ENCODE results near the gene PGA4. TPM values are rescaled to one million over a fixed set of nuclear protein-coding genes. Genes with fewer than 3 reads are reported as not detected.
A peak's percentile ranks its signal among the peaks of the same experiment; 100 is the strongest.
"Not testable (repeated sequence)": the region's sequence is repeated elsewhere in the genome, so short reads cannot be mapped to it uniquely, and the experiment has no call there.

PGA4 gene
- polyA plus RNA-seq, 1 of the 3 experiments (the other 2 are of a cell fraction), result not detected

DNA sequence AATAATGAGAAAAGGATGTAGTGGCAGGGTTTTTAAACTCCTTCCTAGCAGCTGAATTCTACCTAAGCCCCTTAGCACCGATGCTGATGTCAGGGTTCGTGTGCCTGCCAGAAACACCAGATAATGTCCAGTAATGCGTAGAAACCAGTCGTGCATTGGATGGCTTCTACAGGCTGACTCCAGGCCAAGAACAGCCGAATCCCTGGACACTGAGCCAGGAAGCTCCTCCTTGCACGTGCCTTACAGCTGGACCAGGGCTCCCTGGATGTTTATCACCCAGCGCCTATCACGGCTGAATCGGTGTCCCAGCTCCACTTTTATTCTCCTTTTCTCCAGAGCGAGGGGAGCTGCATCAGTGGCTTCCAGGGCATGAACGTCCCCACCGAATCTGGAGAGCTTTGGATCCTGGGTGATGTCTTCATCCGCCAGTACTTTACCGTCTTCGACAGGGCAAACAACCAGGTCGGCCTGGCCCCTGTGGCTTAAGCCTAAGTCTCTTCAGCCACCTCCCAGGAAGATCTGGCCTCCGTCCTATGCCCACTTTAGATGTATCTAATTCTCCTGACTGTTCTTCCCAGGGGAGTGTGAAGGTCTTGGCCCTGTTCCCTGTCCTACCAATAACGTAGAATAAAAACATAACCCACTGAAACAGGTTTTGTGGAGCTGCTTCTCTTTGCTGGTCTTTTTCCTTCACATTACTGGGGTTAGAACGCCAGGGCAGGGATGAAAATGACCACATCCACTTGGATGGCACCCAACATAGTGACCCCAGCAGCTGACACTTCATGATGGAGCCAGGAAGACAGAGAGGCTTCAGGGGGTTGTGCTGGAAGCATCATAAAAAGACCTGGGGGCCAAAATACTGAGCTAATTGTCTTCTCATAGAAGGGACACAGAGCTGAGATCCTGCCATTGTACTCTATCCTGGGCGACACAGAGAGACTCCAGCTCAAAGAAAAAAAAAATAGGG, 28.9 kb downstream of the PGA4 start:
- POLR2A ChIA-PET, result interaction anchor here (0.9 kb wide), 1 partner anchor 7 kb away, joined by 3 read pairs; no protein-coding TSS in a partner anchor
- CTCF ChIA-PET, result interaction anchor here (0.9 to 4.3 kb wide), 5 partner anchors 43 to 281 kb away, joined by 3 to 20 read pairs (median 4); partner anchors contain the start of gene VWCE
- H3K9me2 ChIP-seq; H2AFZ ChIP-seq (ENCODE audit: low read depth); H3K79me2 ChIP-seq (ENCODE audit: insufficient read depth); H3K4me2 ChIP-seq; H3K9me3 ChIP-seq; H3K4me3 ChIP-seq (ENCODE audit: low read depth in 2 of 2, low read length in 1 of 2); H3F3A ChIP-seq (replicated peaks; ENCODE audit: insufficient read depth); H3K36me3 ChIP-seq (replicated peaks in 1 of 2; ENCODE audit: control insufficient read depth in 1 of 2, insufficient read depth in 2 of 2, low read length in 1 of 2); H3K27me3 ChIP-seq (ENCODE audit: insufficient read depth); H4K20me1 ChIP-seq (ENCODE audit: insufficient read depth); H3K9ac ChIP-seq: not testable (repeated sequence)
- H3K4me1 ChIP-seq (ENCODE audit: control insufficient read depth in 1 of 2, insufficient read depth in 2 of 2, low read depth in 1 of 2, low read length in 1 of 2), result peaks cover 0 to 27% of the 10 kb centered on the region in 2 experiments; a peak in 1 of 4 replicates
- 47% methylated on average over 20 of the region's 20 CpGs for WGBS (ENCODE audit: low lambda C conversion rate)
- peak overlapping the region in 1 of 2 experiments; percentile 85; a peak in 2 of 4 replicates for H3K27ac ChIP-seq (ENCODE audit: low read depth in 2 of 2, low read length in 1 of 2)
- peak; percentile 71 for DNase-seq
- TF ChIP-seq FOXJ3 (CRISPR knock-in tag; IDR thresholded peaks at IDR 0.05), result 0 out of 2 replicates have a peak, but pooled peaks have one; percentile 38
- TF ChIP-seq GATA2 (CRISPR knock-in tag; IDR thresholded peaks at IDR 0.05), result 0 out of 2 replicates have a peak, but pooled peaks have one; percentile 9
- peak; percentile 67; the same call in 1 of the 2 replicates for TF ChIP-seq MXI1 (IDR thresholded peaks at IDR 0.05; ENCODE audit: low read depth, low read length)

DNA sequence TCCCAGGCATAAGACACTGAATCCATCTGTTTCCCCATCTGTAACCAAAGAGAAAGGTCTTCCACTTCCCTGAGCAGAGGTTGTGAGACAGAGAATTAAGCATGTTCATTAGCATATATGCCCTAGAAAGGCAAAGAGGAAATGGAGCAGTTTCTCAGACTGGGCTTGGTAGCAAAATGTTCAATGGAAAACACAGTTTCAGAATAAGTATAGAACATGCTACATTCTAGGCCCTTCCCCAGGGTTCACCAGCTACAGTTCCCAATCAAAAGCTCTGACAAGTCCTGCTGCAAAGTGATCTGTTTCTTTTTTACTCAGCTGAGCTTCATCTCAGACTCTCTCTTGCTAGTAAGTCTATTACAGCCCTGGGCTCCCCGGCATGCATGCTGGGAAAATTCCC, 30.2 kb downstream of the PGA4 start:
- H3K9me2 ChIP-seq; DNase-seq; H3K27ac ChIP-seq (ENCODE audit: low read depth in 2 of 2, low read length in 1 of 2); H4K20me1 ChIP-seq (ENCODE audit: insufficient read depth); H3K9ac ChIP-seq; H3K4me3 ChIP-seq (ENCODE audit: low read depth in 2 of 2, low read length in 1 of 2); H3K4me2 ChIP-seq; H3F3A ChIP-seq (replicated peaks; ENCODE audit: insufficient read depth); H3K36me3 ChIP-seq (replicated peaks in 1 of 2; ENCODE audit: control insufficient read depth in 1 of 2, insufficient read depth in 2 of 2, low read length in 1 of 2); H3K27me3 ChIP-seq (ENCODE audit: insufficient read depth); H3K79me2 ChIP-seq (ENCODE audit: insufficient read depth); H3K9me3 ChIP-seq; H2AFZ ChIP-seq (ENCODE audit: low read depth): not testable (repeated sequence)
- peaks cover 0 to 27% of the 10 kb centered on the region in 2 experiments; a peak in 1 of 4 replicates for H3K4me1 ChIP-seq (ENCODE audit: control insufficient read depth in 1 of 2, insufficient read depth in 2 of 2, low read depth in 1 of 2, low read length in 1 of 2)
- CTCF ChIA-PET, result interaction anchor here (1.4 to 4.3 kb wide), 2 partner anchors 41 to 183 kb away, joined by 3 to 20 read pairs; partner anchors contain the start of gene VWCE
- WGBS (ENCODE audit: low lambda C conversion rate), result 31% methylated on average over 1 of the region's 1 CpG
- POLR2A ChIA-PET, result interaction anchor here (0.6 kb wide), 1 partner anchor 102 kb away, joined by 3 read pairs; no protein-coding TSS in a partner anchor

DNA sequence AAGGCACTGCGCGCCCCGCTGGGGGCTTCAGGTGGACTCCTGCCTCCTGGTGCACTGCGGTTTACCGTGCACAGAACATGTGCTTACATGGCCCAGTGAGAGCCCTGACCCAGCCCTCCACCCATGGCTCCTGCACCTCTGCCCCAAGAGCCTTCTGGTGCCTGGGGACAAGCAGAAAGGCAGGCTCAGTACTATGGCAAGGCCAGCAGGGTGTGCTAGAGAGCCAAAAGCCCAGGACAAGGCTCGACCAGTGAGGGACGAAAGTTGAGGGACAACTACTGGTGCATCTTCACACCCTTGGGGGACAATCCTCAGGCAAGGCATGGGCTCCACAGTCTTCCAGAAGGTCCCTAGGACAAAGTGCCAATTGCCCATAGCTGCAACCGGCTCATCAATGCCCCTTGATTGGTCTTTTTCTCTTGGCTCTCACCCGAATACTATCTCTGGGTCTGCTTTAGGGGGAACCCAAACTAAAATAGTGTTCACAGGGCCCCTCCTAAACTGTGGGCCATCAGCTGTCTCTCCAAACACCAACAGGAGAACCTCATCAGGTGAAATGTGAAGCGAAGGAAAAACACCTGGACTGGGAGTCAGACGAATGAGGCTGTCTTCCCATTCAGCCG, 32.4 kb downstream of the PGA4 start:
- WGBS (ENCODE audit: low lambda C conversion rate), result 67% methylated on average over 10 of the region's 12 CpGs
- ChIA-PET CTCF (interaction anchor here (0.6 to 4.3 kb wide), 21 partner anchors 11 to 209 kb away, joined by 3 to 20 read pairs (median 5); partner anchors contain the start of genes TMEM138 and VWCE), POLR2A (interaction anchor here (0.6 kb wide), 1 partner anchor 176 kb away, joined by 5 read pairs; no protein-coding TSS in a partner anchor)
- H3F3A ChIP-seq (replicated peaks; ENCODE audit: insufficient read depth), result no peaks in the 10 kb centered on the region
- no peak overlapping the region for H2AFZ ChIP-seq (ENCODE audit: low read depth)
- H3K9me3 ChIP-seq, result no peaks in the 10 kb centered on the region
- no peak overlapping the region for H3K4me2 ChIP-seq
- H3K79me2 ChIP-seq (ENCODE audit: insufficient read depth), result no peaks in the 10 kb centered on the region
- TF ChIP-seq, protein P1, sequence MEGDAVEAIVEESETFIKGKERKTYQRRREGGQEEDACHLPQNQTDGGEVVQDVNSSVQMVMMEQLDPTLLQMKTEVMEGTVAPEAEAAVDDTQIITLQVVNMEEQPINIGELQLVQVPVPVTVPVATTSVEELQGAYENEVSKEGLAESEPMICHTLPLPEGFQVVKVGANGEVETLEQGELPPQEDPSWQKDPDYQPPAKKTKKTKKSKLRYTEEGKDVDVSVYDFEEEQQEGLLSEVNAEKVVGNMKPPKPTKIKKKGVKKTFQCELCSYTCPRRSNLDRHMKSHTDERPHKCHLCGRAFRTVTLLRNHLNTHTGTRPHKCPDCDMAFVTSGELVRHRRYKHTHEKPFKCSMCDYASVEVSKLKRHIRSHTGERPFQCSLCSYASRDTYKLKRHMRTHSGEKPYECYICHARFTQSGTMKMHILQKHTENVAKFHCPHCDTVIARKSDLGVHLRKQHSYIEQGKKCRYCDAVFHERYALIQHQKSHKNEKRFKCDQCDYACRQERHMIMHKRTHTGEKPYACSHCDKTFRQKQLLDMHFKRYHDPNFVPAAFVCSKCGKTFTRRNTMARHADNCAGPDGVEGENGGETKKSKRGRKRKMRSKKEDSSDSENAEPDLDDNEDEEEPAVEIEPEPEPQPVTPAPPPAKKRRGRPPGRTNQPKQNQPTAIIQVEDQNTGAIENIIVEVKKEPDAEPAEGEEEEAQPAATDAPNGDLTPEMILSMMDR (IDR thresholded peaks at IDR 0.05), result peak; percentile 77
- TF ChIP-seq SMC3 (IDR thresholded peaks at IDR 0.05; ENCODE audit: low read depth, low read length) (peak; percentile 65; the same call in 1 of the 2 replicates), RAD21 (IDR thresholded peaks at IDR 0.05; ENCODE audit: low read length) (peak; percentile 75), GABPA (IDR thresholded peaks at IDR 0.05; ENCODE audit: low read depth) (no peak), TEAD4 (IDR thresholded peaks at IDR 0.05; ENCODE audit: borderline replicate concordance, insufficient read depth) (no peak), EP300 (IDR thresholded peaks at IDR 0.05; ENCODE audit: borderline replicate concordance in 1 of 2, low read depth in 1 of 2, low read length in 1 of 2) (no peak), RFX5 (IDR thresholded peaks at IDR 0.05; ENCODE audit: low read length) (no peak)
- DNase-seq, result peak; percentile 76
- no peak overlapping the region; a peak in 1 of 4 replicates for H3K4me3 ChIP-seq (ENCODE audit: low read depth in 2 of 2, low read length in 1 of 2)
- H4K20me1 ChIP-seq (ENCODE audit: insufficient read depth), result no peaks in the 10 kb centered on the region
- no peak overlapping the region for H3K9ac ChIP-seq
- H3K27me3 ChIP-seq (ENCODE audit: insufficient read depth), result no peaks in the 10 kb centered on the region
- no peaks in the 10 kb centered on the region for H3K9me2 ChIP-seq
- no peaks in the 10 kb centered on the region for H3K36me3 ChIP-seq (replicated peaks in 1 of 2; ENCODE audit: control insufficient read depth in 1 of 2, insufficient read depth in 2 of 2, low read length in 1 of 2)
- H3K4me1 ChIP-seq (ENCODE audit: control insufficient read depth in 1 of 2, insufficient read depth in 2 of 2, low read depth in 1 of 2, low read length in 1 of 2), result peaks cover 0 to 22% of the 10 kb centered on the region in 2 experiments; a peak in 1 of 4 replicates
- H3K27ac ChIP-seq (ENCODE audit: low read depth in 2 of 2, low read length in 1 of 2), result no peak overlapping the region
